Psoas muscle (tissue), 8 donors: Measurements from ENCODE around the gene SERPINB3. TPM values are rescaled to one million over a fixed set of nuclear protein-coding genes. Genes with fewer than 3 reads are reported as not detected.

Experiments
- ATAC-seq, 4 donors: fragments of 200-7000 bp; cut with Tn5 transposase; one replicate each; pipeline ENCODE4 v1.9.1; 2020; ENCODE audit warnings: moderate library complexity in 3 of 4, mild to moderate bottlenecking in 2 of 4
- DNase-seq, 2 donors: peaks; one replicate each; pipeline ENCODE4 v3.0.0-alpha.2; 2020
- H3K27ac ChIP-seq: fragments of 200-600 bp; one replicate; pipeline ENCODE4 v1.8.0; 2022
- H3K27me3 ChIP-seq, 3 donors: fragments of 200-600 bp in 1 of 3; one replicate each; pipeline versions ENCODE4 v1.6.1 to v1.8.0; 2013 to 2022; ENCODE audit warnings: low read length in 2 of 3, mild to moderate bottlenecking in 2 of 3, moderate library complexity in 1 of 3; ENCODE audit not compliant: insufficient read depth in 3 of 3
- H3K36me3 ChIP-seq, 2 donors: fragments of 200-600 bp in 1 of 2; one replicate each; pipeline versions ENCODE4 v1.6.1 to v1.8.0; 2013 to 2022; ENCODE audit warnings: low read depth in 1 of 2, mild to moderate bottlenecking in 1 of 2, moderate library complexity in 1 of 2; ENCODE audit not compliant: insufficient read depth in 1 of 2
- H3K4me1 ChIP-seq: fragments of 200-600 bp; one replicate; pipeline ENCODE4 v1.8.0; 2022
- H3K4me3 ChIP-seq: fragments of 200-600 bp; one replicate; pipeline ENCODE4 v1.8.0; 2022; ENCODE audit warnings: mild to moderate bottlenecking
- H3K9me3 ChIP-seq: fragments of 200-600 bp; one replicate; pipeline ENCODE4 v1.8.0; 2022
- CTCF ChIP-seq: fragments of 200-600 bp; IDR thresholded peaks from one replicate; pipeline ENCODE4 v1.8.0; 2022; ENCODE audit warnings: antibody characterized with exemption
- WGBS, 3 donors: extraction: QIAGEN DNeasy Blood & Tissue Kit; methylation state at CpG; one replicate each; pipeline versions ENCODE4 v1.1.6 to v1.1.7; 2013; 5-methylcytosine and 5-hydroxymethylcytosine counted together
- intact Hi-C, 2 donors: fragments of 100-400 bp; cut with DNase I; formaldehyde crosslinking; loops; one replicate each; pipeline versions ENCODE4 v1.11.0 to v1.14.2; 2022
- polyA plus RNA-seq, 3 donors: library from polyadenylated mRNA; stranded (reverse); fragments of 200-250 nt; gene quantifications; one replicate each; pipeline ENCODE4 v1.2.3, GENCODE V29; 2013
- total RNA-seq, 4 donors: library from RNA; stranded (reverse); fragmentation: NEBNext Ultra II Directional in 2 of 4; extraction: Animal tissue kit (Norgen Biotek cat#: 25700) in 2 of 4; gene quantifications; one replicate each; pipeline versions ENCODE4 v1.2.1 to v1.2.4, GENCODE V29; 2021 to 2023
- donor health status: healthy with polysubstance abuse.
- donor health status: DM: no; HTN: no; CAD: no; lungs with moderate emphysema.
- donor health status: Bipolar disorder and iron deficiency.
- donor health status: healthy.
- donor health status: DM: yes; HTN: yes; CAD: no.
- donor health status: DM: no; HTN: no; CAD: no.
- donor health status: DM: no; HTN: no; CAD: no.
- donor health status: DM: yes; HTN: yes; CAD: no.

SERPINB3 gene
- total and polyA plus RNA-seq, 7 donors, result 0.03 to 0.12 (median 0.07) TPM; not detected in 3

- Histone ChIP-seq H3K27ac (no peak overlapping the region), H3K9me3 (no peaks in the 10 kb centered on the region), H3K27me3 (no peaks in the 10 kb centered on the region), H3K36me3 (no peaks in the 10 kb centered on the region), H3K4me3 (no peak overlapping the region), H3K4me1 (no peaks in the 10 kb centered on the region)
- intact Hi-C loops, result no loop called here
- 89 to 96% (median 94%) methylated on average over 2 of the region's 2 CpGs for WGBS, 3 donors
- TF ChIP-seq CTCF, result no peak
- no peak for DNase-seq
- ATAC-seq, result no peak
Measured at GRCh38 chr18:63617915-63618234, 43.8 kb downstream of the SERPINB3 start.

GRCh38 chr18:63617049-63617914, 44.4 kb downstream of the SERPINB3 start:
- intact Hi-C loops, result no loop called here

GRCh38 chr18:63613420-63613819, 48.3 kb downstream of the SERPINB3 start:
- Histone ChIP-seq H3K36me3 (no peaks in the 10 kb centered on the region), H3K9me3 (no peaks in the 10 kb centered on the region), H3K27me3 (no peaks in the 10 kb centered on the region), H3K27ac (no peak overlapping the region), H3K4me3 (no peak overlapping the region), H3K4me1 (no peaks in the 10 kb centered on the region)
- DNase-seq, result no peak
- TF ChIP-seq CTCF, result no peak
- intact Hi-C loops, result no loop called here
- 83 to 88% (median 85%) methylated on average over 4 of the region's 4 CpGs for WGBS, 3 donors
- ATAC-seq, result no peak

More at GRCh38 chr18:63617049-63617914, 44.4 kb downstream of the SERPINB3 start:
- H3K9me3 ChIP-seq, result no peaks in the 10 kb centered on the region
- H3K36me3 ChIP-seq, result no peaks in the 10 kb centered on the region
- H3K4me1 ChIP-seq, result no peaks in the 10 kb centered on the region
- no peak overlapping the region for H3K27ac ChIP-seq
- ATAC-seq (no peak), DNase-seq (no peak)
- TF ChIP-seq CTCF, result no peak
- WGBS, 3 donors, result 55 to 64% (median 61%) methylated on average over 3 of the region's 3 CpGs
- no peak overlapping the region for H3K4me3 ChIP-seq
- no peaks in the 10 kb centered on the region for H3K27me3 ChIP-seq

- Histone ChIP-seq H3K4me1 (no peaks in the 10 kb centered on the region), H3K27me3 (no peaks in the 10 kb centered on the region), H3K9me3 (no peaks in the 10 kb centered on the region), H3K4me3 (no peak overlapping the region), H3K36me3 (no peaks in the 10 kb centered on the region), H3K27ac (no peak overlapping the region)
- 65 to 73% (median 68%) methylated on average over 3 of the region's 3 CpGs for WGBS, 3 donors
- TF ChIP-seq CTCF, result no peak
- ATAC-seq (no peak), DNase-seq (no peak)
- intact Hi-C loops, result no loop called here
Measured at GRCh38 chr18:63606526-63606925, 55.2 kb downstream of the SERPINB3 start.

Other genes starting within 250 kb of the SERPINB3 start
- gene VPS4B, start 239.4 kb downstream of the SERPINB3 start, total RNA-seq, result 10 to 100 TPM; 17.7 to 24.8 (median 20.9) TPM
- gene VPS4B, start 239.4 kb downstream of the SERPINB3 start, polyA plus RNA-seq, result 10 to 100 TPM in 1 of 3 donors, 1 to 10 TPM in 2; 8.4 to 17.9 (median 9.0) TPM
- gene SERPINB5, start 184.9 kb downstream of the SERPINB3 start, total RNA-seq, result not detected
- gene SERPINB5, start 184.9 kb downstream of the SERPINB3 start, polyA plus RNA-seq, result under 1 TPM in 2 of 3 donors, not detected in 1; 0.03 TPM
- not detected for gene SERPINB12, start 119.5 kb downstream of the SERPINB3 start, total RNA-seq
- gene SERPINB12, start 119.5 kb downstream of the SERPINB3 start, polyA plus RNA-seq, result not detected
- gene SERPINB13, start 74.5 kb downstream of the SERPINB3 start, total RNA-seq, result not detected
- gene SERPINB13, start 74.5 kb downstream of the SERPINB3 start, polyA plus RNA-seq, result not detected
- not detected for gene SERPINB4, start 17.6 kb downstream of the SERPINB3 start, total RNA-seq
- gene SERPINB4, start 17.6 kb downstream of the SERPINB3 start, polyA plus RNA-seq, result under 1 TPM in 1 of 3 donors, not detected in 2; 0.04 TPM
- not detected for gene SERPINB11, start 41.1 kb upstream of the SERPINB3 start, total RNA-seq
- not detected for gene SERPINB11, start 41.1 kb upstream of the SERPINB3 start, polyA plus RNA-seq
- gene SERPINB7, start 113.5 kb upstream of the SERPINB3 start, total RNA-seq, result not detected
- not detected for gene SERPINB7, start 113.5 kb upstream of the SERPINB3 start, polyA plus RNA-seq
- under 1 TPM in 2 of 4 donors, not detected in 2; 0.20 to 0.22 TPM for gene SERPINB2, start 225.8 kb upstream of the SERPINB3 start, total RNA-seq
- under 1 TPM in 2 of 3 donors, not detected in 1; 0.03 to 0.15 TPM for gene SERPINB2, start 225.8 kb upstream of the SERPINB3 start, polyA plus RNA-seq
- under 1 TPM in 1 of 4 donors, not detected in 3; 0.39 TPM for gene SERPINB10, start 246.1 kb upstream of the SERPINB3 start, total RNA-seq
- gene SERPINB10, start 246.1 kb upstream of the SERPINB3 start, polyA plus RNA-seq, result not detected